ENCODE measurements around the gene SPNS2. TPM values are rescaled to one million over a fixed set of nuclear protein-coding genes. Genes with fewer than 3 reads are reported as not detected.

Gene SPNS2
- total and polyA plus RNA-seq, 10 of the 15 experiments (the other 5 are each of a cell fraction or from before 2014, with no cell fraction given): 0.04 to 1.1 (median 0.23) TPM; not detected in 2

DNA sequence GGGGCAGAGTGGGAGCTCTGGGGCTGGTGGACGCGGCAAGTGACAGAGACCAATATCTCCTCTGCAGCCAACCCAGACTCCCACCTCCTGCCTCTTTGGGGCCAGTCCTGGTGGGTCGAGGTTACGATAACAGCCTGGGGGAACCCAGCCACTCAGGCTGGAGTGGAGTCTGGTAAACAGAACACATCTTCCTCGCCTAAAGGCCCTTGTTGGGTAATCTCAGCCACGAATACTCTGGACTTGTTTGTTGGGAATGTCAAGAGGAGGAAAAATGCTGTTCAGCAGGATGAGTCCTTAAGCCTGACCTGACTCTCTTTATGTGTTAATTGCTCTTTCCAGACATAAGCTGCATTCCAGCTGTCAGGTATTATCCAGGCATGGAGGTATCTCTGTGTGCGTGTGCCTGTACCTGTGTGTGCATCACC lies 8.0 kb upstream of the SPNS2 start:
- Histone ChIP-seq H3K4me2 (ENCODE audit: control insufficient read depth, insufficient read depth) (no peak overlapping the region), H3K9ac (ENCODE audit: control insufficient read depth, insufficient read depth, low read length) (no peak overlapping the region), H3K9me3 (replicated peaks; ENCODE audit: control insufficient read depth, insufficient read depth, low read length) (no peaks in the 10 kb centered on the region), H3K27ac (ENCODE audit: control insufficient read depth, insufficient read depth) (no peak overlapping the region), H3K36me3 (ENCODE audit: control insufficient read depth in 2 of 2, insufficient read depth in 2 of 2, low read length in 1 of 2) (no peaks in the 10 kb centered on the region), H4K20me1 (ENCODE audit: control insufficient read depth, insufficient read depth) (no peaks in the 10 kb centered on the region), H3K4me1 (ENCODE audit: control insufficient read depth, insufficient read depth, low read length) (no peaks in the 10 kb centered on the region; the same call in 1 of the 2 replicates), H2AFZ (ENCODE audit: control insufficient read depth, low read depth, low read length) (no peak overlapping the region), H3K4me3 (no peak overlapping the region), H3K27me3 (replicated peaks in 1 of 2; ENCODE audit: control insufficient read depth in 2 of 2, insufficient read depth in 2 of 2, low read length in 1 of 2) (no peaks in the 10 kb centered on the region; a peak in 1 of 4 replicates), H3K79me2 (ENCODE audit: control insufficient read depth, insufficient read depth, low read length) (no peaks in the 10 kb centered on the region)
- DNase-seq (ENCODE audit: low read depth, low spot score) (no peak), ATAC-seq (no peak), FAIRE-seq (no peak)
- no peak for TF ChIP-seq IKZF1 (conservative IDR thresholded peaks at IDR 0.05)
- no peak for TF ChIP-seq NR2C2 (IDR thresholded peaks at IDR 0.05; ENCODE audit: borderline replicate concordance, control insufficient read depth, insufficient read length, low read depth)
- TF ChIP-seq GABPA (IDR thresholded peaks at IDR 0.05; ENCODE audit: low read depth): no peak
- TF ChIP-seq JUNB (IDR thresholded peaks at IDR 0.05): no peak
- no peak for TF ChIP-seq EED (IDR thresholded peaks at IDR 0.05; ENCODE audit: low read depth)
- no peak for TF ChIP-seq MTA3 (IDR thresholded peaks at IDR 0.05; ENCODE audit: borderline replicate concordance, low read length)
- no peak for TF ChIP-seq MEF2B (IDR thresholded peaks at IDR 0.05; ENCODE audit: partially characterized antibody, poor library complexity, severe bottlenecking)
- TF ChIP-seq SMAD1 (IDR thresholded peaks at IDR 0.05; ENCODE audit: low read depth, partially characterized antibody): no peak
- TF ChIP-seq POLR2AphosphoS5 (IDR thresholded peaks at IDR 0.05; ENCODE audit: low read length): no peak
- no peak for TF ChIP-seq KAT2A (conservative IDR thresholded peaks at IDR 0.05; ENCODE audit: control insufficient read depth, low read depth, low read length)
- no peak for TF ChIP-seq PRDM15 (CRISPR knock-in tag; IDR thresholded peaks at IDR 0.05)
- intact Hi-C loops (cut with micrococcal nuclease; ENCODE audit: unreplicated experiment): no loop called here
- WGBS (ENCODE audit: insufficient coverage, insufficient replicate concordance, low lambda C conversion rate, missing lambda C conversion rate): 62% methylated on average over 7 of the region's 7 CpGs
- SMC1A ChIA-PET (ENCODE audit: uncharacterized antibody, unreplicated experiment): no interaction called here
- POLR2A ChIA-PET: no interaction called here
- no TSS peak for BruUV-seq (replicated peaks)
- CTCF ChIA-PET: no interaction called here
- RAD21 ChIA-PET (ENCODE audit: unreplicated experiment): no interaction called here
- in situ Hi-C loops (cut with MboI): no loop called here
